ENCODE results near the gene CNOT9. TPM values are rescaled to one million over a fixed set of nuclear protein-coding genes. Genes with fewer than 3 reads are reported as not detected.

CNOT9 gene
- total and polyA plus RNA-seq, 2 of the 13 experiments (the other 11 are each of a cell fraction or from before 2014, with no cell fraction given) = 82.6 to 92.4 TPM

- ChIA-PET POLR2A (interaction anchor here (1.3 kb wide), 1 partner anchor 37 kb away, joined by 4 read pairs; the partner anchor contains the start of genes BCS1L and ZNF142), CTCF (ENCODE audit: low intra/inter-chr PET ratio, low total read pairs) (no interaction called here)
- ATAC-seq (peak; percentile 25; the same call in 2 of the 3 replicates), DNase-seq (ENCODE audit: low spot score) (no peak), FAIRE-seq (no peak)
- no peak overlapping the region for H3K4me3 ChIP-seq (replicated peaks in 1 of 3; ENCODE audit: insufficient read depth in 1 of 3, low read depth in 2 of 3, low read length in 3 of 3)
- no peak overlapping the region for H3K9ac ChIP-seq (ENCODE audit: insufficient read depth, low read depth, low read length)
- H3K9me3 ChIP-seq (ENCODE audit: low read length) = no peaks in the 10 kb centered on the region
- H4K20me1 ChIP-seq (ENCODE audit: insufficient read depth, low read length) = no peaks in the 10 kb centered on the region
- H3K27me3 ChIP-seq (ENCODE audit: control insufficient read depth in 1 of 2, insufficient read depth in 2 of 2, low read length in 2 of 2) = 0 out of 5 replicates have a peak, but pooled peaks cover 0 to 3% of the 10 kb centered on the region in 2 experiments
- 0 out of 2 replicates have a peak, but pooled peaks cover 6% of the 10 kb centered on the region for H3K4me1 ChIP-seq (ENCODE audit: insufficient read depth, low read length)
- H3K36me3 ChIP-seq (replicated peaks in 1 of 2; ENCODE audit: control insufficient read depth in 1 of 2, insufficient read depth in 2 of 2, low read length in 2 of 2) = no peaks in the 10 kb centered on the region
- 23% methylated on average over 7 of the region's 7 CpGs for WGBS (ENCODE audit: low lambda C conversion rate)
- H3K27ac ChIP-seq (ENCODE audit: extremely low read length, insufficient read depth, low read length) = no peak overlapping the region
- no peak overlapping the region for H2AFZ ChIP-seq (ENCODE audit: low read length)
- BruUV-seq (replicated peaks) = no TSS peak
- intact Hi-C loops (cut with micrococcal nuclease; ENCODE audit: unreplicated experiment) (no loop called here), in situ Hi-C loops (cut with HindIII; ENCODE audit: extremely low pct_ligation_motif_present, low pct_unique_long_range_greater_than_20kb) (no loop called here)
- no peak overlapping the region; the same call in 1 of the 2 replicates for H3K4me2 ChIP-seq (ENCODE audit: low read depth, low read length)
- TF ChIP-seq PHF20 (CRISPR knock-in tag; IDR thresholded peaks at IDR 0.05) = no peak
- TF ChIP-seq HNRNPUL1 (IDR thresholded peaks at IDR 0.05; ENCODE audit: low read depth, low read length) = no peak
- H3K79me2 ChIP-seq (ENCODE audit: insufficient read depth, low read length) = no peaks in the 10 kb centered on the region
Observed at GRCh38 chr2:218622606-218623365, 54.1 kb downstream of the CNOT9 start.

DNA sequence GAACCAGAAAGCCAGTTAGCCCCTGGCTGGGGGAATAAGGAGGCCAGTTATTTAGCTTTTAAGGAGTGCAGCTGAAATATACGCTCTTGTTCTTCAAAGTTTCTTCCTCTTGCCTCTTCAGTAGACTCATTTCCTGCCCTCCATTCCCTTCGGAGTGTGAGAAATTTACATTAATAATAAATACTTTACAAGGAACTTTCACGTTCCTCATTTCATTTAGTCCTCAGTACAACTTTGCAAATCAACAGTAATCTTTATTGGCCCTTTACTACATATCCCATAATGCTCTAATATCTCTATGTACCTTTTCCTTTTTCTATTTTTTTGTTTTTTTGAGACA, 54.7 kb downstream of the CNOT9 start:
- H3K9me3 ChIP-seq (ENCODE audit: low read length) = no peaks in the 10 kb centered on the region
- WGBS (ENCODE audit: low lambda C conversion rate) = 61% methylated on average over 3 of the region's 3 CpGs
- H3K27me3 ChIP-seq (ENCODE audit: control insufficient read depth in 1 of 2, insufficient read depth in 2 of 2, low read length in 2 of 2) = 0 out of 5 replicates have a peak, but pooled peaks cover 0 to 3% of the 10 kb centered on the region in 2 experiments
- FAIRE-seq (no peak), ATAC-seq (no peak), DNase-seq (ENCODE audit: low spot score) (no peak)
- TF ChIP-seq FIP1L1 (IDR thresholded peaks at IDR 0.05; ENCODE audit: borderline replicate concordance, insufficient read depth, low read depth, low read length) (no peak), ZSCAN31 (CRISPR knock-in tag; IDR thresholded peaks at IDR 0.05; ENCODE audit: low read depth) (no peak), RBAK (CRISPR knock-in tag; IDR thresholded peaks at IDR 0.05) (no peak), KLF11 (CRISPR knock-in tag; IDR thresholded peaks at IDR 0.05) (no peak), ZBTB8A (CRISPR knock-in tag; IDR thresholded peaks at IDR 0.05; ENCODE audit: borderline replicate concordance, low read depth) (no peak), ZBTB20 (CRISPR knock-in tag; IDR thresholded peaks at IDR 0.05; ENCODE audit: borderline replicate concordance, low read depth) (no peak), ZFP36 (IDR thresholded peaks at IDR 0.05; ENCODE audit: borderline replicate concordance, low read depth, low read length, partially characterized antibody) (no peak), POLR2AphosphoS2 (IDR thresholded peaks at IDR 0.05; ENCODE audit: low read depth, low read length) (no peak), PCBP1 (IDR thresholded peaks at IDR 0.05; ENCODE audit: borderline replicate concordance, low read depth, low read length) (no peak), HNRNPH1 (optimal IDR thresholded peaks at IDR 0.05; ENCODE audit: low read depth, low read length) (no peak), REXO4 (CRISPR knock-in tag; IDR thresholded peaks at IDR 0.05; ENCODE audit: borderline replicate concordance) (no peak)
- TF ChIP-seq, protein P1, sequence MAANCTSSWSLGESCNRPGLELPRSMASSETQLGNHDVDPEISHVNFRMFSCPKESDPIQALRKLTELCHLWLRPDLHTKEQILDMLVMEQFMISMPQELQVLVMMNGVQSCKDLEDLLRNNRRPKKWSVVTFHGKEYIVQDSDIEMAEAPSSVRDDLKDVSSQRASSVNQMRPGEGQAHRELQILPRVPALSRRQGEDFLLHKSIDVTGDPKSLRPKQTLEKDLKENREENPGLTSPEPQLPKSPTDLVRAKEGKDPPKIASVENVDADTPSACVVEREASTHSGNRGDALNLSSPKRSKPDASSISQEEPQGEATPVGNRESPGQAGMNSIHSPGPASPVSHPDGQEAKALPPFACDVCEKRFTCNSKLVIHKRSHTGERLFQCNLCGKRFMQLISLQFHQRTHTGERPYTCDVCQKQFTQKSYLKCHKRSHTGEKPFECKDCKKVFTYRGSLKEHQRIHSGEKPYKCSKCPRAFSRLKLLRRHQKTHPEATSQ (CRISPR knock-in tag; IDR thresholded peaks at IDR 0.05; ENCODE audit: borderline replicate concordance) = no peak
- CTCF ChIA-PET (ENCODE audit: low intra/inter-chr PET ratio, low total read pairs) = no interaction called here
- intact Hi-C loops (cut with micrococcal nuclease; ENCODE audit: unreplicated experiment) (no loop called here), in situ Hi-C loops (cut with HindIII; ENCODE audit: extremely low pct_ligation_motif_present, low pct_unique_long_range_greater_than_20kb) (no loop called here)
- no peak overlapping the region for H2AFZ ChIP-seq (ENCODE audit: low read length)
- no peak overlapping the region for H3K27ac ChIP-seq (ENCODE audit: extremely low read length, insufficient read depth, low read length)
- no peaks in the 10 kb centered on the region for H3K79me2 ChIP-seq (ENCODE audit: insufficient read depth, low read length)
- H3K4me3 ChIP-seq (replicated peaks in 1 of 3; ENCODE audit: insufficient read depth in 1 of 3, low read depth in 2 of 3, low read length in 3 of 3) = no peak overlapping the region
- 0 out of 2 replicates have a peak, but pooled peaks cover 6% of the 10 kb centered on the region for H3K4me1 ChIP-seq (ENCODE audit: insufficient read depth, low read length)
- BruUV-seq (replicated peaks) = no TSS peak
- no peaks in the 10 kb centered on the region for H4K20me1 ChIP-seq (ENCODE audit: insufficient read depth, low read length)
- no peak overlapping the region for H3K9ac ChIP-seq (ENCODE audit: insufficient read depth, low read depth, low read length)
- no peaks in the 10 kb centered on the region for H3K36me3 ChIP-seq (replicated peaks in 1 of 2; ENCODE audit: control insufficient read depth in 1 of 2, insufficient read depth in 2 of 2, low read length in 2 of 2)
- POLR2A ChIA-PET = interaction anchor here (1.3 kb wide), 1 partner anchor 36 kb away, joined by 4 read pairs; the partner anchor contains the start of genes BCS1L and ZNF142
- H3K4me2 ChIP-seq (ENCODE audit: low read depth, low read length) = no peak overlapping the region; the same call in 1 of the 2 replicates

Data from HepG2 (cell line).